HepG2 (cell line): ENCODE data around the gene ULK4. TPM values are rescaled to one million over a fixed set of nuclear protein-coding genes. Genes with fewer than 3 reads are reported as not detected.

Experiments used
- ATAC-seq: fragments of 200-7000 bp; cut with Tn5 transposase; 3 replicates; pipeline ENCODE4 v1.9.1; 2020; ENCODE audit warnings: mild to moderate bottlenecking, moderate library complexity
- BruUV-seq: library from RNA; stranded (reverse); fragments of 400-500 nt; replicated peaks from 2 replicates; lab custom pipeline; 2021; lab: Mats Ljungman, UMichigan
- CTCF ChIA-PET: fragments of 300-600 bp; formaldehyde crosslinking; extraction: SDS; loops from one replicate; lab custom pipeline; 2021; ENCODE audit warnings: low total read pairs, inconsistent platforms, low intra/inter-chr PET ratio; lab: Yijun Ruan, JAX
- POLR2A ChIA-PET: fragments of 350-600 bp; sonication (Branson Sonifier 250); formaldehyde crosslinking; loops from one replicate; lab custom pipeline; 2020; ENCODE audit warnings: antibody characterized with exemption, inconsistent platforms; lab: Yijun Ruan, JAX
- DNase-seq: peaks from one replicate; pipeline ENCODE4 v3.0.0-alpha.2; 2015; ENCODE audit warnings: low spot score
- FAIRE-seq: peaks from 3 replicates; lab custom pipeline; 2011; peaks lifted over from hg19 to GRCh38; lab: Jason Lieb, UNC
- H2AFZ ChIP-seq: one replicate; pipeline ENCODE4 v1.6.1; 2011; ENCODE audit warnings: low read length, inconsistent platforms
- H3K27ac ChIP-seq: fragments of 300-600 bp; 3 replicates; pipeline ENCODE4 v1.8.0; 2011; ENCODE audit warnings: mixed run types, mild to moderate bottlenecking, mixed read lengths, low read length, inconsistent platforms; ENCODE audit not compliant: insufficient read depth; ENCODE audit errors: extremely low read length
- H3K27me3 ChIP-seq, 2 experiments: fragments of 200-600 bp in 1 of 2; 2 replicates in 1 of 2; 3 replicates in 1 of 2; pipeline versions ENCODE4 v1.6.0 to v1.8.0; 2011; ENCODE audit warnings: low read length in 2 of 2, mild to moderate bottlenecking in 2 of 2, moderate library complexity in 2 of 2, inconsistent platforms in 1 of 2; ENCODE audit not compliant: insufficient read depth in 2 of 2, control insufficient read depth in 1 of 2
- H3K36me3 ChIP-seq, 2 experiments: fragments of 200-600 bp in 1 of 2; replicated peaks in 1 of 2; 2 replicates in 1 of 2; 3 replicates in 1 of 2; pipeline versions ENCODE4 v1.5.1 to v1.8.0; 2011; ENCODE audit warnings: low read length in 2 of 2, inconsistent platforms in 1 of 2; ENCODE audit not compliant: insufficient read depth in 2 of 2, control insufficient read depth in 1 of 2
- H3K4me1 ChIP-seq: 2 replicates; pipeline ENCODE4 v1.5.1; 2012; ENCODE audit warnings: low read length, inconsistent platforms; ENCODE audit not compliant: insufficient read depth
- H3K4me2 ChIP-seq: 2 replicates; pipeline ENCODE4 v1.6.0; 2011; ENCODE audit warnings: low read depth, low read length, inconsistent platforms
- H3K4me3 ChIP-seq, 3 experiments: fragments of 200-600 bp in 1 of 3; sonication (generic), shearing (Covaris generic) in 1 of 3; replicated peaks in 1 of 3; 2 replicates each; pipeline ENCODE4 v1.5.1; 2011 to 2016; ENCODE audit warnings: low read length in 3 of 3, inconsistent platforms in 2 of 3, low read depth in 2 of 3, mild to moderate bottlenecking in 2 of 3, control low read depth in 1 of 3, mixed read lengths in 1 of 3; ENCODE audit not compliant: insufficient read depth in 1 of 3
- H3K79me2 ChIP-seq: one replicate; pipeline ENCODE4 v1.6.1; 2011; ENCODE audit warnings: low read length, inconsistent platforms; ENCODE audit not compliant: insufficient read depth
- H3K9ac ChIP-seq: 2 replicates; pipeline ENCODE4 v1.6.0; 2011; ENCODE audit warnings: mild to moderate bottlenecking, low read depth, low read length, inconsistent platforms; ENCODE audit not compliant: insufficient read depth
- H3K9me3 ChIP-seq: 2 replicates; pipeline ENCODE4 v1.5.1; 2012; ENCODE audit warnings: mild to moderate bottlenecking, low read length
- H4K20me1 ChIP-seq: 2 replicates; pipeline ENCODE4 v1.6.0; 2011; ENCODE audit warnings: inconsistent platforms, mild to moderate bottlenecking, low read length, moderate library complexity; ENCODE audit not compliant: insufficient read depth
- CENPX ChIP-seq: sonication (generic); formaldehyde crosslinking; IDR thresholded peaks from 2 replicates; pipeline ENCODE4 v1.9.0; 2021; ENCODE audit warnings: mild to moderate bottlenecking, missing genetic modification reagents, moderate library complexity
- ELF4 ChIP-seq: sonication (generic); formaldehyde crosslinking; IDR thresholded peaks from 2 replicates; pipeline ENCODE4 v1.5.0; 2020; ENCODE audit warnings: missing genetic modification reagents, mild to moderate bottlenecking, moderate library complexity, borderline replicate concordance
- FOXK1 ChIP-seq: sonication (generic); formaldehyde crosslinking; IDR thresholded peaks from 2 replicates; pipeline ENCODE4 v1.4.0; 2020; ENCODE audit warnings: low read depth, missing genetic modification reagents, borderline replicate concordance
- KDM1A ChIP-seq: IDR thresholded peaks from 2 replicates; pipeline ENCODE4 v1.6.1; 2016; ENCODE audit warnings: missing compliant biosample characterization
- NFKBIZ ChIP-seq: IDR thresholded peaks from 2 replicates; pipeline ENCODE4 v1.6.1; 2018; ENCODE audit warnings: missing genetic modification reagents, missing compliant biosample characterization
- SPEN ChIP-seq: sonication (generic); formaldehyde crosslinking; IDR thresholded peaks from 2 replicates; pipeline ENCODE4 v1.5.1; 2020; ENCODE audit warnings: low read depth, mild to moderate bottlenecking, missing genetic modification reagents
- ZBTB3 ChIP-seq: sonication (generic); formaldehyde crosslinking; IDR thresholded peaks from 2 replicates; pipeline ENCODE4 v1.4.0; 2020; ENCODE audit warnings: low read depth, mild to moderate bottlenecking, moderate library complexity, missing genetic modification reagents, borderline replicate concordance
- ZNF18 ChIP-seq: sonication (generic); formaldehyde crosslinking; IDR thresholded peaks from 2 replicates; pipeline ENCODE4 v1.8.0; 2022; ENCODE audit warnings: mild to moderate bottlenecking, missing genetic modification reagents; ENCODE audit not compliant: insufficient replicate concordance
- ZNF558 ChIP-seq: sonication (generic); formaldehyde crosslinking; IDR thresholded peaks from 2 replicates; pipeline ENCODE4 v1.9.0; 2022; ENCODE audit warnings: mild to moderate bottlenecking, missing genetic modification reagents, borderline replicate concordance
- ZNF850 ChIP-seq: sonication (generic); formaldehyde crosslinking; conservative IDR thresholded peaks from 2 replicates; pipeline ENCODE4 v1.9.0; 2021; ENCODE audit warnings: mild to moderate bottlenecking, missing genetic modification reagents
- whole genome bisulfite sequencing: methylation state at CpG from one replicate; pipeline ENCODE4 v1.1.6; 2017; ENCODE audit warnings: low lambda C conversion rate; 5-methylcytosine and 5-hydroxymethylcytosine counted together
- in situ Hi-C: cut with HindIII; loops from 2 replicates; pipeline ENCODE4 v1.10.0; 2017; ENCODE audit warnings: low pct_unique_long_range_greater_than_20kb; ENCODE audit not compliant: extremely low pct_ligation_motif_present
- intact Hi-C: fragments of 100-400 bp; cut with micrococcal nuclease; formaldehyde crosslinking; loops from one replicate; pipeline ENCODE4 v1.10.0; 2022; ENCODE audit not compliant: unreplicated experiment
- polyA plus RNA-seq, 8 experiments: library from polyadenylated mRNA; depleted of rRNA in 3 of 8; stranded (reverse) in 7 of 8; unstranded in 1 of 8; fragments of >200 nt; fragmentation: Illumina TruSeq in 4 of 8; extraction: Trizol in 4 of 8; gene quantifications; 2 replicates each; pipeline versions ENCODE4 v1.2.1 to v1.2.3, GENCODE V29; 2011 to 2016; ENCODE audit warnings: low read depth in 4 of 8, missing spikeins in 1 of 8, mixed read lengths in 1 of 8; ENCODE audit not compliant: insufficient read depth in 1 of 8
- total RNA-seq, 5 experiments: library from RNA; depleted of rRNA; stranded (reverse); fragments of >200 nt; fragmentation: Illumina TruSeq; extraction: Trizol; gene quantifications; 2 replicates each; pipeline ENCODE4 v1.2.3, GENCODE V29; 2016; ENCODE audit warnings: low read depth in 1 of 5
- TF ChIP-seq, protein P1 (sequence below): sonication (generic); formaldehyde crosslinking; conservative IDR thresholded peaks from 2 replicates; pipeline ENCODE4 v1.8.0; 2022; ENCODE audit warnings: mild to moderate bottlenecking, moderate library complexity, missing genetic modification reagents
- TF ChIP-seq, protein P2 (sequence below): sonication (generic); formaldehyde crosslinking; conservative IDR thresholded peaks from 2 replicates; pipeline ENCODE4 v1.4.0; 2020; ENCODE audit warnings: missing genetic modification reagents

Gene ULK4
- total and polyA plus RNA-seq, 2 of the 13 experiments (the other 11 are each of a cell fraction or from before 2014, with no cell fraction given) = 6.7 to 11.8 TPM

DNA sequence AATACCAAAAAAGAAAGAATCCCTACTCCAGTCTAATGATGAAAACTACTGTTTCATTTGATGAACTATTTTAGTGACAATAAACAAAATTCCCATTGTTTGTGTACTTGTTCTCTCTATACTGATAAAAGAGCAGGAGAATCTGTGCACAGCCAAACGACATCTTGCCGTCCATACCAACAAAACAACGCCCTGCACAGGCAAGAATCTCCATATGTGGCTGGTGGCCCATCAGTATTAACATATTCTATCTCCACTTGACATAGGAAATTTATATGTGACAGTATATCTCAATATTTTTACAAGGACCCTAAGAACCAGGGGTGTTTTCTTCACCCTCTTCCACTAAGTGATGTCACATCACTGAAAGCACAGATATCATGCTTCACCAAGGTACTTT is 279.5 kb downstream of the ULK4 start:
- no peaks in the 10 kb centered on the region for H3K36me3 ChIP-seq
- no peak for FAIRE-seq
- no peaks in the 10 kb centered on the region for H3K79me2 ChIP-seq
- no peak for DNase-seq
- H3K4me1 ChIP-seq = peaks cover 29% of the 10 kb centered on the region
- ChIA-PET CTCF (no interaction called here), POLR2A (no interaction called here)
- H3K27me3 ChIP-seq = no peaks in the 10 kb centered on the region
- no TSS peak for BruUV-seq
- H3K27ac ChIP-seq = no peak overlapping the region
- no peak for TF ChIP-seq ELF4 (CRISPR knock-in tag)
- TF ChIP-seq CENPX (CRISPR knock-in tag) = no peak
- no peak for TF ChIP-seq ZNF558 (CRISPR knock-in tag)
- TF ChIP-seq ZNF18 (CRISPR knock-in tag) = no peak
- TF ChIP-seq, protein P1, sequence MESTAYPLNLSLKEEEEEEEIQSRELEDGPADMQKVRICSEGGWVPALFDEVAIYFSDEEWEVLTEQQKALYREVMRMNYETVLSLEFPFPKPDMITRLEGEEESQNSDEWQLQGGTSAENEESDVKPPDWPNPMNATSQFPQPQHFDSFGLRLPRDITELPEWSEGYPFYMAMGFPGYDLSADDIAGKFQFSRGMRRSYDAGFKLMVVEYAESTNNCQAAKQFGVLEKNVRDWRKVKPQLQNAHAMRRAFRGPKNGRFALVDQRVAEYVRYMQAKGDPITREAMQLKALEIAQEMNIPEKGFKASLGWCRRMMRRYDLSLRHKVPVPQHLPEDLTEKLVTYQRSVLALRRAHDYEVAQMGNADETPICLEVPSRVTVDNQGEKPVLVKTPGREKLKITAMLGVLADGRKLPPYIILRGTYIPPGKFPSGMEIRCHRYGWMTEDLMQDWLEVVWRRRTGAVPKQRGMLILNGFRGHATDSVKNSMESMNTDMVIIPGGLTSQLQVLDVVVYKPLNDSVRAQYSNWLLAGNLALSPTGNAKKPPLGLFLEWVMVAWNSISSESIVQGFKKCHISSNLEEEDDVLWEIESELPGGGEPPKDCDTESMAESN (CRISPR knock-in tag) = no peak
- no peak for TF ChIP-seq ZBTB3 (CRISPR knock-in tag)
- no peak for TF ChIP-seq SPEN
- no peak for TF ChIP-seq KDM1A
- no peak for TF ChIP-seq FOXK1
- TF ChIP-seq, protein P2, sequence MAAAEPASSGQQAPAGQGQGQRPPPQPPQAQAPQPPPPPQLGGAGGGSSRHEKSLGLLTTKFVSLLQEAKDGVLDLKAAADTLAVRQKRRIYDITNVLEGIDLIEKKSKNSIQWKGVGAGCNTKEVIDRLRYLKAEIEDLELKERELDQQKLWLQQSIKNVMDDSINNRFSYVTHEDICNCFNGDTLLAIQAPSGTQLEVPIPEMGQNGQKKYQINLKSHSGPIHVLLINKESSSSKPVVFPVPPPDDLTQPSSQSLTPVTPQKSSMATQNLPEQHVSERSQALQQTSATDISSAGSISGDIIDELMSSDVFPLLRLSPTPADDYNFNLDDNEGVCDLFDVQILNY (CRISPR knock-in tag) = no peak
- no peak for TF ChIP-seq NFKBIZ (CRISPR knock-in tag)
- TF ChIP-seq ZNF850 (CRISPR knock-in tag) = no peak
- ATAC-seq = no peak
- in situ Hi-C loops (no loop called here), intact Hi-C loops (no loop called here)
- H3K4me3 ChIP-seq = no peak overlapping the region
- no peak overlapping the region for H3K4me2 ChIP-seq
- no peak overlapping the region for H3K9ac ChIP-seq
- 97% methylated on average over 3 of the region's 3 CpGs for WGBS
- H2AFZ ChIP-seq = no peak overlapping the region
- H4K20me1 ChIP-seq = no peaks in the 10 kb centered on the region
- H3K9me3 ChIP-seq = no peaks in the 10 kb centered on the region
